DMS53 treated with DMSO at 0.1 percent for 48 hours (cell line): Measurements from ENCODE around the gene VIT.
"Not testable (repeated sequence)": the region's sequence is repeated elsewhere in the genome, so short reads cannot be mapped to it uniquely, and the experiment has no call there.

Experiments
- DNase-seq: peaks from one replicate; lab custom pipeline; 2025; ENCODE audit not compliant: unreplicated experiment; lab: John Stamatoyannopoulos, UW

Gene VIT

DNA sequence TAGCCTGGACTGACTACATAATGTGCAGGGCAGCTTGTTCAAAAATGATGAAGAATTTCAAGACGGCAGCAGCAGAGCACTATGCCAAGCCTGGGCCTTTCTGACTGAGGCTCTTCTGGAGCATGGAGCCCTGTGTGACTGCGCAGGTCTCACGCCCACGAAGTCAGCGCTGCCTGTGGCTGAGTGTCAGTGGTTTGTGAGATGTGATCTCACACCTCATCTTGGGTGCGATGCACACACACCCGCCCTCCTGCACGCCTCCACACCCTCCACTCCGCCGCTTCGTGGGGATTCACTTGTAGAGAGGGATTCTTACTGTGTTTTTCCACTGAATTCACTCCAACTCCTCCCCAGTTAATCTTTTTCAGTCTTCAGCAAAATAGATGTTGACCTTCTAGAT is 103.9 kb downstream of the VIT start:
- DNase-seq, result no peak

DNA sequence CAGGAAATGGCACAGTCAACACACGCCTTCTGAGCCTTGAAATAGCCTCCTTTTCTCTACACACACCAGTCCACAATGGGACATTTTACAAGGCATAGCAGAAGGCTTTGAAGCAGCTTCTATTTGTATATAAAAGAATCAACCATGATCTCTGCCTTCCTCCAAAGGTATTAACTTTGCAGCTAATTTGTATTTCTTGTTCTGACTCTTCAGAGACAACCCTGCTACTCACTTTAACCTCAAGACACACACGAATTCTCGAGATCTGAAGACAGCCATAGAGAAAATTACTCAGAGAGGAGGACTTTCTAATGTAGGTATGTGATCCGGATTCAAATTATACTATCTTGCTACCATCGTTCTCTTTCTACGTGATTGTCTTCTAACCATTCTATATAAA is 104.6 kb downstream of the VIT start:
- DNase-seq, result no peak

DNA sequence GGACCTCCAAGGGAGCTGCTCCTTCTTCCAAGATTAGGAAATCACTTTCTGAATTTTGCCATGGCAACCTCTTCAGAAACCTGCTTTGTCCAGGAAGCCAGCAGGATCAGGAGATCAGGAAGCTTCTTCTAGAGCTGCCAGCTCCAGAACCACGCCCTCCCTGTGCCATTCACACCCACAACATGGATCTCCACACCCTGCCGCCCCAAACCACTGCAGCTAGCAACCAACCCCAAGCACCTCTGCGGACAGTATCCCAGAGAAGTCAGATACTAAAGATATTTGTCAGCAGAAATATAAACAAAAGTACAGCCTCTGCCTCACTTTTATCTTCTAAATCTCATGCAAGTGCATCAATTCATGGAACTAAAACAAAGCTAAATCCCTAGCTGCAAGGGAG is 106.4 kb downstream of the VIT start:
- no peak for DNase-seq

DNA sequence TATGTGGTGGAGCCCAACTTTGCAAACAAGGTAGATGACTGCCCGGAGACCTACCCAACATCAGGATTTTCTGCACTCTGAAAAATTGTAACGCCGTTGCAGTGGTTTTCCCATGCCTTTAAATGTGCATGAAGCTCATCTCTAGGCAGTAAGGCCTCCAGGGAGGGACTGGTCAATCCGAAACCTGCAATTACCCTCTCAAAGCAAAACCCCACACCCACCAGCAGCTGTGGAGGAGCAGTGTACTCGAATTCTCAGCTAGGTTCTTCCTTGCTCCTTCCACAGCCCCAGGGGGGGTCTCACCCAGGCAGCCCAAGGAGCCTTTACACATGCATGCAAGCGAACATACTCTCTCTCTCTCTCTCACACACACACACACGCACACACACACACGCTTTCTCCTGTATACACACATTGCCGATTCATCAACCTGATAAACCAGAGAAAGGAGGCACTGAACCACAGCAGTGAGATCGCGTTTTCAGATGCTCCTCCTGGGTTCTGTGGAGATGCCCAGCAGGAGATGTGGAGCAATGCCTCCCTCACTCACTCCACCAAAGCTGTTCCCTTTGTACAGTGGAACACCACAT is 109.2 kb downstream of the VIT start:
- DNase-seq, result no peak

DNA sequence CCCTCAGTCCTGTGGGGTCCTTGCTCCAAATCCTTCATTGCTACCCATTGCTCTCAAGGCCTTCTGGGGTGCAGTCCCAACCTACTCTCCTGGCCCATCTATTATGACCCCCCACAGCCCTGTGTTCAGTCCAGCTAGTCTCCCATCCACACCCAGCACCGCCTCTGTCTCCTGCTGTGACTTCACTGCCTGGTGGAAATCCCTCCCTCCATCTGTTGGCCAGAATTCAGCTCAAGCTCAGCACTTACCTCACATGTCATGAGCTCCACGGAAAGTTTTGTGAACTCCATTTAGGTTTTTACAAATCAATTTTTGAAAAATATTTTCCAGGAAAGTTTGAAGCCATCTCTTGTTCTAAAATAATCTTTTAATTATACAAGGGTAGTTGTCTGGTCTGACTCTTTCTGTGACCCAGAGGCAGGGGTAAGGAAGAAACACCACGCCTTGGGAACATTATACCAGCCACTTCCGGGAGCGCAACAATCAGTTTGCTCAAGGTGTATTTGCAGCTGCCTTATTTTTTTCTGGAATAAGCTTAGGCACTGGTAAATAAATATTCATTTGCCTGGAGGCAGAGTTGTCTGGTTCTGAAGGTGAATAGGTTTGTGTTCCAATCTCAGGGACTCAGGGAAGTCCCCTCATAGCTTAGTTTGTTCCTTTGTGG is 110.8 kb downstream of the VIT start:
- DNase-seq, result no peak

DNA sequence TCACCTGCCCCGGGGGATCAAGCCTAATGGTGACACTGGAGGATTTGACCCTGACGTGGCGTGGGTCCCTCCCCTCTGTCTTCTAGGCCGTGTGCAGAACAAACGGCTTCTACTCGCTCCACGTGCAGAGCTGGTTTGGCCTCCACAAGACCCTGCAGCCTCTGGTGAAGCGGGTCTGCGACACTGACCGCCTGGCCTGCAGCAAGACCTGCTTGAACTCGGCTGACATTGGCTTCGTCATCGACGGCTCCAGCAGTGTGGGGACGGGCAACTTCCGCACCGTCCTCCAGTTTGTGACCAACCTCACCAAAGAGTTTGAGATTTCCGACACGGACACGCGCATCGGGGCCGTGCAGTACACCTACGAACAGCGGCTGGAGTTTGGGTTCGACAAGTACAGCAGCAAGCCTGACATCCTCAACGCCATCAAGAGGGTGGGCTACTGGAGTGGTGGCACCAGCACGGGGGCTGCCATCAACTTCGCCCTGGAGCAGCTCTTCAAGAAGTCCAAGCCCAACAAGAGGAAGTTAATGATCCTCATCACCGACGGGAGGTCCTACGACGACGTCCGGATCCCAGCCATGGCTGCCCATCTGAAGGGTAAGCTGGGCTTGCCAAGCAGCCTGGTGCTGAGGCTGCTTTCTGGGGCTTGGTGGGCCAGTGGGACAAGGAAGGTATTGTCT is 112.0 kb downstream of the VIT start:
- no peak for DNase-seq

DNA sequence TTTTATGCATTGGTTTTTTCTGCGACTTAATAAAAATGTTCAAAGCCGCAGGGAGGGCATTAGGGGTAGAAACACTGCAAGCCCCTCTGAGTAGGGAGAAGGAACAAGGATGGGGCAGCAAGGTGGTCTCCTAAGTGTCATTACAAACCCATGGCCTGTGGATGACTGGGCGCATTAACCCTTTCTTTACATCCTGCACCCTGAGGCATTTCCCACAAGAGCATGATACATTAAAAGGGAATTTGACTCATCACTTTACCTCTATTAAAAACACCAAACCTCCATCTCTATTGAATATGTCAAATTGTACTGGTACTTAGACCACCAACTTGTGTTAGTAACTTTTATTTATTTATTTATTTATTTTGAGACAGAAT is 112.5 kb downstream of the VIT start:
- no peak for DNase-seq

DNA sequence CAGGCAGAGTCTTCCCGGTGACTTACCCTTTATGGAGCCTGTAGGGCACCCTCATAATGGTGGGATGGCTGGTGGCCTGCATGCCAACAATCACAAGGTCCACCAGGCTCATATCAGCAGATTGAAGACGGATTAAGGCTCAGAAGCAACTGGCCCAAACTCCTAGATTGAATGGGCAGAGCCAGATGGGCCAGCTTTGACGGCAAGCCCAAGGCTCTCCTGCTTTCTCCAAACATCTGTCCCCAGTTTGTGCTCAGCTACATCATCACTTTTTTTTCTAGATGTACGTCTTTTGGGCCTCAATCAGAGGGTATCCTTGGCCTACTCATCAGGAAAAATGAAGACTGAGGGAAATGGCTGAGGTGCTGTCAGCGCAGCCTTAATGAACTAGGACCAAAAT is 114.6 kb downstream of the VIT start:
- DNase-seq, result no peak

DNA sequence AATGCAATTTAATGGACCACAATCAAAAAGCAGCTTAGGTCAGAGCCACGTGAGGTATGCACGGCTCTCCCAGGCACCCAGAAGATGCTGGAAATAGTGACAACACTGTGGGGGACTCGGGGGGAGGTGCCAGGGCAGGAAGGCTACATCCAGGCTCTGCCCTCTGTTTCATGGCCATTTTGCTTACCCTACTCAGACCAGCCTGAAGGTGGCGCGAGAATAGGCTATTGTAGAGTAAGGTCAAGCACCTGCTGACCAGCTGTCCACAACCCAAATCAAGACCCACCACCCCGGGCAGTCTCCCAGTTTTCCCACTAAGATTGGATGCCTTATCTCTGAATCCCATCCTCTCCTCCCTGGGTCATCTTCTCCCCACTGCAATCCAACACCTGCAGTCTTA is 115.7 kb downstream of the VIT start:
- DNase-seq, result no peak

DNA sequence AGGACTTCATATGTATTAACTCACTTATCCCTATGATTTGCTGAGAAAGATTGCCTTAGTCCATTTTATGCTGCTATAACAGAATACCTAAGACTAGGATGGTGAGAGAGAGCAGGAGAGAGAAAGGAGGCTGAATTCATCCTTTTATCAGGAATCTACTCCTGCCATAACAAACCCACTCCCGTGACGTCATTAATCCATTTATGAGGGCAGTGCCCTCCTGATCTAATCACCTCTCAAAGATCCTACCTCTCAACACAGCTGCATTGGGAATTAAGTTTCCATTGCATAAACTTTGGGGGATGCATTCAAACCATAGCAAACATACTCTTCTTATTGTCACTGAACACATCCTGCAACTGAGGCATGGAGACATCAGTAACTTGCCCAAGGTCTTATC is 122.0 kb downstream of the VIT start:
- no peak for DNase-seq

DNA sequence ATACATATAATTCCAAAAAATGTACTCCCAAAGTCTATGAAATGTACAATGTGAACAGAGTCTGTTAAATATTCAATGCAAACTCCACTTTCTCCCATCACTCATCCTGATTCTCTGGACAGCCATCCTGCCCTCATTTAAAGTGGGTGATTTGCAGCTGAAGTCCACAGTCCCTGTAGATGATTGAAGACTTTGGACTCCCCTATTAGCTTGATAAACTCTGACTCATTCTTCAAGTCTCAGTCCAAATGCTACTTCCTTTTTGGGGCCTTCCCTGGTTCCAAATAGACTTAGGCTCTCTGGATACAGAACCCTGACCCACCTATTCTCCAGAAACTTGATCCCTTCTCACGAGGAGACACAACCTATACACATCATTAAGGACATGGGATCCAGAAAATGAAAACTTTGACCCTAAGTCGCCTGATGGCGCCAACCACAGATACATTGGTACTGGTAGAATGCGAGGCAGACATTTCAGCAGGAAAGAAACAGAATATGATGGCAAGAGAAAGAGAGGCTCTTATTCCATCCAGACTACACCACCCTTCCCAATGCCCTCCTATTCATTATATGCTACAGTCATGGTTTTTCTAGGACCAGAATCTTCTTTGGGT is 122.7 kb downstream of the VIT start:
- peak; percentile 51 for DNase-seq

DNA sequence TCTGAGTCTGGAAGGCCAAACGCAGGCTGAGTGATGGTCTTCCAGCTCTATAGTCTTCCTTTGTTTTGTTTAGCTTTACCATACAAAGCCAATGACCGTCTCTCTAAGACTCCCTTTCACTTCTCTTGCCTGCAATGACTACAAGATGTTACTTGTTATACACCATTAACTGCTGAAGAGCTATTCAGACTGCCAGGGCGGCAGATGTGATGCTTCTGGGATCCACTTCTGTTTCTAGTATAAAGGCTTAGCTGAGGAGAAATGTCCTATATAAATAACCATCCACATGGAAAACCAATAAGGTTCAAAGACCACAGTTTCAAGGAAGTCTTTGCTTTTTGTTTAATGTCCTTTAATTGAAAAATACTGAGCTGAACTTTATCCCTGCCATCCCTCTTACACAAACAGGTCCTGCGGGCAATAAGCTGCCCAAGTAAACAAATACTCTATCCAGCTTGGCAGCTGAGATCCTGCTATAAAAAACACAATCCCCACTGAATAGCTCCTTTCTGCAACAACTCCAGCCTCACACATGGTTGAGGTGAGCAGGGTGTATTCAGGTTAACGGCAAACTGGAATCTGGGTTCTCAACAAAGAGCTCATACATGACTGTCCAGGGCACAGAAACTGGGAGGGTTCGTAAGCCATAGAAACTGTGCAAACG is 124.6 kb downstream of the VIT start:
- DNase-seq, result peak; percentile 78

DNA sequence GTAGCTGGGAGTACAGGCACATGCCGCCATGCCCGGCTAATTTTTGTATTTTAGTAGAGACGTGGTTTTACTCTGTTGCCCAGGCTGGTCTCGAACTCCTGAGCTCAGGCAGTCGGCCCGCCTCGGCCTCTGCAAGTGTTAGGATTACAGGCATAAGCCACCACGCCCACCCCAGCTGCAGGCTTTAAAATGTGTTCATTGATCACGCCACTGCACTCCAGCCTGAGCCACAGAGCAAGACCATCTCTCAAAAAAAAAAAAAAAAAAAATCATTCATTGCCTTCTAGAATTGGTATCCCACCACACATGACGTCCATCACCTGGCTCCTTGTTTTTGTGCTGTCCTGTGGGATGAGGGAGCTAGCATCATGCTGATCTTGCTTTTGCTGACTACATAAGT is 127.4 kb downstream of the VIT start:
- DNase-seq, result no peak

DNA sequence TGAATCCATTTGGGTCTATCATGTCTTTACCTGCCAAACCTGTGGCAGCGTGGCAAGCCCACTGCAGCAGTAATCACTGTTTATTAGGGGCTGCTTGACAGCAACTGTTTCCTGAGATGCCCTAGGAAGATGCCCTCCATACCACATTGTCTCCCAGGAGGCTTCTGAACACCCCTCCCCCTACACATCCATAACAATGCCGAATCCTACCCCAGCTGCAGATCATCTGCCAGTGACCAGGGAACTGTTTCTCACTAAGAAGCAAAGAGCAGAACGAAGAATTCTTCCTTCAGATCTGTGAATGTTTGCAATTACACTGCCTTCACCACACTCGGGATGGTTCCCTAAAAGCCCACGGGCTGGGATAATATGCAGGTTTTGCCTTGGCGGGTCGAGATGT is 127.8 kb downstream of the VIT start:
- no peak for DNase-seq

DNA sequence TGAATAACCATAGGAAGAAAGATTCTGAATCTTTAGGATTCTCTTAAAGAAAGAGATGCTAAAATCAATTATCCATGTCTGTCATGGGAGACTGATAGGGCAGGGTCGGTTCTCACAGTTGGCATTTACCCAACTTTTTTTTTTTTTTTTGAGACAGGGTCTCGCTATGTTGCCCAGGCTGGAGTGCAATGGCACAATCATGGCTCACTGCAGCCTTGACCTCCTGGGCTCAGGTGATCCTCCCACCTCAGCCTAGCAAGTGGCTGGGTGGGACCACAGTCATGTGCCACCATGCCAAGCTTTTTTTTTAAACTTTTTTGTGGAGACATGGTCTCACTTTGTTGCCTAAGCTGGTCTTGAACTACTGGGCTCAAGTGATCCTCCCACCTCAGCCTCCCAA is 128.2 kb downstream of the VIT start:
- not testable (repeated sequence) for DNase-seq

DNA sequence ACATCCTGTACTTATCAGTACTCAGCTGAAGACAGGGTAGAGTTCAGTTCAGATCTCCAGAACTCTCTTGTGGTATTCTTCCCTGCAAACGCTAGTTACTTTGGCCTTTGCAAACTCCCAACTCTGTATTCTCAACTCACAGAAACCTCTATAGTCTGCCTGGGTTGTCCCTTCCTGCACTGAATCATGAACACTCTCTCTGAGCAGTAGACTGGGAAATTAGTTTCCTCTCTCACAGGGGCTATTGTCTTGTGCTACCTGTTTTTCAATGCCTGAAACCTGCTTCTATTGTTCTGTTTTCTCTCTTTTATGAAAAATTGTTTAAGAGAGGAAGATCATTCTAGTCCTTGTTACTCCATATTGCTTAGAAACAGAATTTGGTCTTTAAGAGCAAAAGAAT is 134.7 kb downstream of the VIT start:
- no peak for DNase-seq

DNA sequence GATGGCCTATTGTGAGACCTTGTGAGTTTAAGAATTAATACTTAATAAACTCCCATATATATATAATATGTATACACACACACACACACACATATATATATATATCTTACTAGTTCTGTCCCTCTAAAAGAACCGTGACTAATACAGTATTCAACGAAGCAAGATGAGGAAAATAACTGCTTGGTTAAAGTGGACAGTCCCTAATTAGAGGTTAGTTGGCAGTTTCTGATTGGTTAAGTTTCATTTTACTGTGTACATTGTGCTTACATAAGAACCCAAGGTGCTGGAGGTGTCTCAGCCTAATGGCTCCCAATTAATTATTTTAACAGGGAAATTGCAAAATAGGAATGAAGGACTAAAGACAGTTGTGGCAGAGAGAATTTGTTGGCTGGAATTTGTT is 137.7 kb downstream of the VIT start:
- no peak for DNase-seq

DNA sequence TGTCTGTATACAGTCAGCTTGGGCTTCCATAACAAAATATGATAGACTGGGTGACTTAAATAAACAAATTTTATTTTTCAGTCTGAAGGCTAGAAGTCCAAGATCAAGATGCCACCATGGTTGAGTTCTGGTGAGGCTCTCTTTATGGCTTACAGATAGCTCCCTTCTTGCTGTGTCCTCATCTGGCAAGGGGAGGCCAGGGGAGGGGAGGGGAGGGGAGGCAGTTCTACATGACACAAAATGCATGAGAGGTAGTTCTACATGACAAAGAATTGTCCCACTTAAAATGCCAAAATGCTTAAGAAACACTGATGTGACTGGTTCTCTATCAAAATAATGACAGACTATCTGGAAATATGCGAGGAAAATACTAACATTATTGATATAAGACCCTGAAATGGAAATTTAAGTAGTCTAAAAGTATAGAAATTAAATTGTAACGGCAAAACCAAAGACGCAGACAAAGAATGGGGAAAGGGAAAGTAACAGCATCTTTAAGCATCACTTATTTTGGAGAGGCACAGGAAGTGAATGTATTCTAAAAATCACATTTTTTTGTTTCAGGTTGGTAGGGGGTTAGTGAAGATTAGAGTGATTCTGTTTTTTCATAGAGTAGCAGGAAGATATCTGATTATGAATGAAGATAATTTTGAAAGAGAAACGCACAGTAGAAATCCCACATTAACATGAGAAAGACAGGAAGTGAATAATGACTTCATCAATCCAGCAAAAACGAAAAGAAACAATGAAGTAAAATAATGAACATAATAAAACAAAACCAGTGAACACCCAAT is 138.4 kb downstream of the VIT start:
- DNase-seq, result no peak

DNA sequence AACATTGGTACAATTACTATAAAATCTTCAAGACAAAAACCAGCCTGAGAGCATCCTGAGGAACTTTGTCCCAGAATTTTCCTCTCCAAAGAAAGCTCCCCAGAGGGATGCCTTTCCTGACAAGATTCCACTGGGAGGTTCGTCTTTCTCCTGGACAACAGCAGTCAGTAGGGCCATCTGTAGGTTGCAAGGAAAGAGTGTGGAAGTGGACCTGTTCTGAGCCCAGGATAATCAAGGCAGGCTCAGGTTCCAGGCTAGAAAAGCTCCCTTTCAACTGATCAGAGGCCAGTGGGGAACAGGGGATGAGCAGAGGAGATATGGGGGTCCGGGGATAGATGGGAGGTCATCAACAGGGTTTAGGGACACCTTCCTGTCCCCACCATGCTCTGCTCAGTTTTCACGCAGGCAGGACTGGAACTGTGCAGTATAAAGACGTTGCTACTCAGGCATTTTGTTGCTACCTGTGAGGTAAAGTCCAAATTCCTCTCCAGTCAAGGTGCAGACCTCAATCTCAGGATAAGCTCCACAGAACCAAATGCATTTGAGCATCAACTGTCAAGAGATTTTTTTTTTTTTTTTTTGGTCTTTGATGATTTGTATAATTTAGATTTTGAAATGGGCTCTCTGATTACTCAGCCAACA is 143.6 kb downstream of the VIT start:
- no peak for DNase-seq

DNA sequence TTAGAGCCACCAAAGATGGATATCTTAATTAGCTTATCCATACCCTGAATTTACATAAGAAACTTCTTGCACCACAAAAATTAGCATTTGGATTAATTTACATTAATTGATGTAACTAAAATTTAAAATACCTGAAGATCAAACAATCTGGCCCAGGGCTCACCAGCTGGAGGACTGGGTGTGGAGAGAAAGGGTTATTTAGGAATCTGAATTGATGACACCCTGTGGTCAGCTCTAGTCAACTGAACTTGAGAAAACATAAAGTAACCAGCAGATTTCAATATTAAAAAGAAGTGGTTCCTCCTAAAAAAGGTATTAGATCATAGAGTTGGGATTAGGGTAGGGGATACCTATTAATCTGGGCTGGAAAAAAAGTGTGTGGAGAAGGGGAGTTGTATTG is 147.3 kb downstream of the VIT start:
- DNase-seq, result no peak

DNA sequence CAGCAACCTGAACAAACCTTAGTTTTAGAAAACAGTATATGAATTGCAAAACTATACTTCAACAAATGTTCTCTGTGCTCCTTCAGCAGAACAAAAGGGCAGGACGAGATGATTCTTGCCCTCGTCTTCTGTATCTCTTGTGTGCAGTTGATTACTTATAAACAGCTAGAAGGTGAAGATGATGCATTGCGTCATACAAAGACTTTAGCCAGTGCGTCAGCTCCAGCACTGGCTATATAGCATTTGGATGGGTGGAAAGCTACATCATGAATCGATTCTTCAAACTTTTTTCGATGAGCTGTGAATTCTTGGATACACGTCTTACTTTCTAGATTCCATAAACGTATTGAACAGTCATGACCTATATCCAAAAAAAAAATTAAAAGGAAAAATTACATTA is 152.8 kb downstream of the VIT start:
- DNase-seq, result no peak
